HG02840 (cell line): ENCODE data around the gene UBN1.

ENCODE experiments used
- ATAC-seq: cut with Tn5 transposase; IDR thresholded peaks from one replicate; pipeline ENCODE4 v1.9.1; 2021; ENCODE audit warnings: mild to moderate bottlenecking, moderate library complexity, moderate number of reproducible peaks; ENCODE audit not compliant: unreplicated experiment, low FRiP score

Gene UBN1, protein sequence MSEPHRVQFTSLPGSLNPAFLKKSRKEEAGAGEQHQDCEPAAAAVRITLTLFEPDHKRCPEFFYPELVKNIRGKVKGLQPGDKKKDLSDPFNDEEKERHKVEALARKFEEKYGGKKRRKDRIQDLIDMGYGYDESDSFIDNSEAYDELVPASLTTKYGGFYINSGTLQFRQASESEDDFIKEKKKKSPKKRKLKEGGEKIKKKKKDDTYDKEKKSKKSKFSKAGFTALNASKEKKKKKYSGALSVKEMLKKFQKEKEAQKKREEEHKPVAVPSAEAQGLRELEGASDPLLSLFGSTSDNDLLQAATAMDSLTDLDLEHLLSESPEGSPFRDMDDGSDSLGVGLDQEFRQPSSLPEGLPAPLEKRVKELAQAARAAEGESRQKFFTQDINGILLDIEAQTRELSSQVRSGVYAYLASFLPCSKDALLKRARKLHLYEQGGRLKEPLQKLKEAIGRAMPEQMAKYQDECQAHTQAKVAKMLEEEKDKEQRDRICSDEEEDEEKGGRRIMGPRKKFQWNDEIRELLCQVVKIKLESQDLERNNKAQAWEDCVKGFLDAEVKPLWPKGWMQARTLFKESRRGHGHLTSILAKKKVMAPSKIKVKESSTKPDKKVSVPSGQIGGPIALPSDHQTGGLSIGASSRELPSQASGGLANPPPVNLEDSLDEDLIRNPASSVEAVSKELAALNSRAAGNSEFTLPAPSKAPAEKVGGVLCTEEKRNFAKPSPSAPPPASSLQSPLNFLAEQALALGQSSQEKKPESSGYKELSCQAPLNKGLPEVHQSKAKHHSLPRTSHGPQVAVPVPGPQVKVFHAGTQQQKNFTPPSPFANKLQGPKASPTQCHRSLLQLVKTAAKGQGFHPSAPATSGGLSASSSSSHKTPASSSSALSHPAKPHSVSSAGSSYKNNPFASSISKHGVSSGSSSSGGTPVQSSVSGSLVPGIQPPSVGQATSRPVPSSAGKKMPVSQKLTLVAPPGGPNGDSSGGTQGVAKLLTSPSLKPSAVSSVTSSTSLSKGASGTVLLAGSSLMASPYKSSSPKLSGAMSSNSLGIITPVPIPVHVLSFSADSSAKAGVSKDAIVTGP (N-terminal part only)

DNA sequence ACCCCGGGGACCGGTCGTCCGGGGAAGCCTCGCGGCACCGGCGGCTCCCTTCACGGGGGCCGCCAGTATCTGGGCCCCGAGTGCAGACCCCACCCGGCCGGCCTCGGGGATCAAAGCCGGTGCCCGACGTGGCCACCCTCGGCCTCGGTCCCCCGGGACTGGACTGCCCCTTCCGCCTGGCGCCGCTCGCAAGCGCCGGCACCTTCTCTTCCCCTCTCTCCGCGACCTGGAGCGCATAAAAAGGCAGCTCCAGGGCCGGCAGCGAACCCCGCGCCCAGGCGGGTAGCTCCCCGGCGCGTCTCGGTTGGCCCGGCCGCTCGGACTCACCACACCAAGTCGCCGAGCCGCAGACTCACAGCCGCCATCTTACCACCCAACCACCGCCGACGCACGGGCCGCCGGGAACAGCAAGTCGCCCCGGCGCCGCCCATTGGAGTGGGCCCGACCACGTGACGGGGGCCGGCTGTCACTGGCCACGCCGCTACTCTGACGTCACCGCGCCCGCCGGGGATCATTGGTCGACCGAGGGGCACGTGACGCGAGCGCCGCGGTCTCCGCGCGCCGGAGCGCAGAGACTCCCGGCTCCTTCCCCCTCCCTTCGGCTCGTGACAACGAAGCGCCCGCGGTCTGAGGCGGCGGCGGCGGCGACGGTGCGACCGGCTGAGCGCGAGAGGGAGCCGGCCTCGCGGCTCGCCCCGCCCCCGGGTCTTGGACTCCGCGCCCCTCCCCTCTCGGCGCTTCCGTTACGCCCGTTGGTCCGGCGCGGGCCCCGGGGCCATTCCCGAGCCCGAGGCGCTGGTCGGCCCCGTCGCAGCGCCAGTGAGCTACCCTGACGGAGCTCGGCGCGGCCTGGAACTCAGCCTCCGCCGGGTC lies at the start of gene UBN1, which contains the start of gene GLYR1:
Gene UBN1 (plus strand): TSS at position 581 of the 873 bp plus-strand sequence. CDS start 5,437 bp downstream, outside the sequence.
Gene GLYR1 (minus strand): TSS at position 388 of the 873 bp plus-strand sequence. CDS start 23 bp downstream, at position 365.
- ATAC-seq, result peak; percentile 87

DNA sequence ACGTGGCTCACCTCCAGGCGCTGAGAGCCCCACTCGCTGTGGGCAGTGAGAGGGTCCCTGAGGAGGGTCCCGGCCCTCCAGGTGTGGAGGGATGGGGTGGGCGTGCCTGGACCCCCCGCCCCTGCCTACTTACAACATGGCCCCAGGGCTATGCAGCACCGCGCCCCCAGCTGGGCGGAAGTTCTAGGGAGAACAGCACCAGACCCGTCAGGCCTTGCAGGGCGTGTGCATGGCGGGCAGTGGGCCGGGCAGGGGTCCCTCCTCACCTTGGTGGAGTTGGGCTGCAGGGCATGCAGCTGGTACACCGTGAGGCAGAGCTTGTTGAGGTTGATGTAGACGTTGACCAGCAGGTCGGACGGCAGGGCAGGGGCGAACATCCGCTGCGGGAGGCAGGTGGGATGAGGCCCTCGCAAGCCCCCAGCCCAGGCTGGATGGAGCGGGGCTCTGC lies 49.5 kb upstream of the UBN1 start:
- no peak for ATAC-seq

DNA sequence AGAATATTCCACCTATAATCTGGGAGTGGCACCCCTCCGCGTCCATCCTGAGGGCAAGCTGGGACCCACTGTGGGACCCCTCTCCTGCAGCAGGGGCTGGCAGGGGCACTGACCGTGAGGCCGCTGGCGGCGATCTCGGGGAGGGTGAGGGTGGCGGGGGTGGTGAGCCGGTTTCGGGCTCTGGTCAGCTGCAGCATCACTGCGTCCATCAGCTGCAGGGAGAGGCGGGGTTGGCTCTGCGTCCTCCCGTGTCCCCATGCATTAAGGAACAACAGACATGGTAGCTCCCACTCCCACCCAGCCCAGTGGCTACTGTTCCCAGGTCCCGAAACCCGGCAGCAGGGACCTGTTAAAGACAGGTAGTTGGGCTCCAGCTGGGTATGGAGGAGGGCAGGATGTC lies 48.8 kb upstream of the UBN1 start:
- ATAC-seq, result no peak

GRCh38 chr16:4799171-4799855 lies 48.0 kb upstream of the UBN1 start:
- no peak for ATAC-seq

DNA sequence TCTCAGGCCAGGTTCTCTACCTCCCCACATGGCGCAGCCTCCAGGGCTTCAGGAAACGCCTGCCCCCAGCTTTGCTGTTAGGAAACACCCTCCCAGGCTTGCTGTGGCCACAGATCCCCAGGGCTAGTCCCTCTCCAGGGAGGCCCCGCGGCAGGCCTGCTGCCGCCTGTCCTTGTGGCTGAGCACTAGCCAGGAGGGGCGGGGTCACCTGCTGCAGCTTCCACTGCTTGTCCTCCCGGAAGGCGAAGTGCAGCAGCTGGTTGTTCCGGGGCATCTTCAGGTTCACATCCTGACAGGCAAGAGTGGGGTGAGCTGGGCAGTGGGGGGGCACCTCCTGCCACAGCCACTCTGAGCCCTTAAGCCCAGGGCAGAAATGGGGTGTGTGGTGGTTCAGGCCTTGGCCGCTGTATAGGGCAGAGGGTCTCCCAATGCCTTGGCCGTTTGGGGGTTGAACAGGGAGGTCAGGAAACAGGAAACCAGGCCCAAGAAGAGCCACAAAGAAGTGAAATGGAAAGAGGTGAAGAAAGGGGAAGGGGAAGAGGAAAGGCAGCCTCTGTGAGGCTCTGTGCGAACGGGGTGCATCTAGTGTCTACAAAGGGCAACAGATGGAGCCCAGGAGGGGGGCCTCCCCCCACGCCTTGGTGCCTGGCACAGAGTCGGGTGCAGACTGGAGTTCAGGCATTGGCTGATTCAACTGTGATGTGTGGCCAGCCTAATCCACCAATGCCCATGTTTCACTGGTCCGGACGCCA lies 46.8 kb upstream of the UBN1 start:
- ATAC-seq, result no peak

GRCh38 chr16:4801051-4801961 lies 46.0 kb upstream of the UBN1 start:
- ATAC-seq, result no peak

DNA sequence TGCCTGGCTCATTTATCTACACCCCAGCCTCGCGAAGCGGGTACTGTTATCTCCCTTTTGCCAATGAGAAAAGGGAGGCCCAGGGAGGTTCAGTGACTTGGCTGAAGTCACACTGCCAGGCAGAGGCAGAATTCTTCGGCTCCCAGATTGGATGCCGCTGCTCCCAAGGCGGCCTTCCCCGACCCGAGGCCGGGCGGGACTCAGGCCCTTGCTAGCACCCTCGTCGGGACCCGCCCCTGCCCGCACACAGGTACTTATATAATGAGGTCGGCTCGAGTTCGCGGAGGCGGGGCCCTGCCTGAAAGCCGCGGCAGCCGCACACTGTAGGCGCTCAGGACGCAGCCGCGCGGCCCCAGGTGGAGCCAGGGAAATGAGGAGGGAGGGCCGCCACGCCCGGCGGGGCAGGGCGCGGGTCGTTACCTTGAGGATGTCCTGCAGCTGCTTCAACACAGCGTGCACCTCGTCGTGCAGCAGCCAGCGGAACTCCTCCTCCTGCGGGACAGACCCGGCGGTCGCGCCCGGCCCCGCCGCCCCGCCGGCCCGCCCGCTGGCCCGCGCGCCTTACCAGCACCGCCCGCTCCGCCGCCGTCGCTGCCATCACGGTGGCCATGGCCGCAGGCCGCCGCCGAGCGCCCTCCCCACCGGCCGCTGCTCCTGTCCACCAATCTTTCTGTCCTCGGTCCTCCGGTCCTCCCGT lies 45.2 kb upstream of the UBN1 start, which contains the start of gene ROGDI:
Gene ROGDI (minus strand): TSS at position 672 of the 697 bp plus-strand sequence. CDS start 62 bp downstream, at position 610.
- peak; percentile 45 for ATAC-seq

DNA sequence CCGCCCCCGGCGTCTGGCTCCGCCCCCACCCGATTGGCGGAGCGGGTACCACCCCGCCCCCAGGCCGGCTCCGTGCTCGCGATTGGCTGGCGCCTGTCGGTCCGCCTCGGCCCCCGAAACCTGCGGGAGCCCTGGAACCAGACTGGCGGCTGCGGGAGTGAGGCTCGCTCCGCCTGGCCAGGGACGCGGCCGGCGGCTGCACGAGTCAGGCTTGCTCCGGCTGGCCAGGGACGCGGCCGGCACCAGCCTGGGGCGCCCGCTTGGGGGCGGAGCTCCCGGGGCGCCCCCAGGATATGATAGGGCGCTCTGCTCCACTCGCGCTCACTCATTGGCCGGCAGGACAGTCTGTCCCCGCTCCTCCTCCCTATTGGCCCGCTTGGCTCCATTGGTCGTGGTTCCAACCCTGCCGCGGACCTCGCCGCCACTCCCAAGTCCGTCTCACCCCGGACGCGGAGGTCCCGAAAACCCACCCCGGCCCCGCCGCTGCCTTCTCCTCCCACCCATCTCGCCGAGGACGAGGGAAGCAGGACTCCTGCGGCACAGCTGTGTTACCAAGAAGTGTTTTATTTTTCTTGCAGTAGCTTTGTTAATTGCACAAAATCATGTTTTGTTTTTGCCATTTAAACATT lies 44.5 kb upstream of the UBN1 start:
- peak; percentile 96 for ATAC-seq

GRCh38 chr16:4803401-4803844 lies 43.9 kb upstream of the UBN1 start:
- ATAC-seq, result no peak

DNA sequence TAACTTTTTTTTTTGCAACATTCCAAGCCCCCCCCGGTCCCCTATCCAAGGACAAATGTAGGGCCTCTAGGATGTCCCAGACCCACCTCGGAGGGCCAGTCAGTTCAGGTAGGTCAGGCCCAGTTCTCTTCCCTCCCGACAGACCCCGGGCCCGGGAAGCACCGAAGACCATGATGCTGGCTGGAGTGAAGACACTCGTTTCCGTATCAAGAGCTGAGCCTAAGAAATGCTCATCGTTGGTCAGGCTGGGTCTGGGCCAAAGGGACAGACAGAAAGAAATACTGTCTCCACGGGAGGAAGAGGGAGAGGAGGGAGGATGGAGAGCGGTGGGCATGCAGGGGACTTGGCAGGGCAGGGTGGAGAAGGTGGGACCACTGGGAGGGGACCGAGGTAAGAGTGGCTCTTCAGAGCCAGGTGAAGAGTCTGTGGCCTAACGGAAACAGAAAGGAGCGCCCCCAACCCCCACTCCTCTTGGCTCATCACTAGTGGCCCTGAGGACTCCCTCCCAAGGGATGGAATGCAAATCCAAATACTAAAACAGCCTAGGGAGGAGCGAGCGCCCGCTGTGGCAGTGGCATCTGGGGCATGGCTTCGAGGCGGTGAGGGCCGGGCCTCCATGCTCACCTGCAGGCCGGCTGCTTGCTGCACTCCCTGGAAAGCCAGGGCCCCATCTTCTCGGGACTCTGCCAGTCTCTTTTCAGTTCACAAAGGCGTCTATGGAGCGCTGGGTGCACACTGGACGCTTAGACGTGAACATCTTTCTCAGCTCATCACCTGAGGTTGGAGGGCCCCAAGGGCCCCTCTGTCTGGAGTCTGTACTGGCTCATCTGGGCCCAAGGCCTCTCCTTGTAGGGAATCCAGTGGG lies 43.2 kb upstream of the UBN1 start:
- no peak for ATAC-seq

GRCh38 chr16:4805231-4805630 lies 42.0 kb upstream of the UBN1 start:
- no peak for ATAC-seq

- ATAC-seq, result no peak
These were observed 41.0 kb upstream of the UBN1 start for GRCh38 chr16:4806280-4806679.

- ATAC-seq, result no peak
These were observed 36.0 kb upstream of the UBN1 start for GRCh38 chr16:4811242-4811641.

DNA sequence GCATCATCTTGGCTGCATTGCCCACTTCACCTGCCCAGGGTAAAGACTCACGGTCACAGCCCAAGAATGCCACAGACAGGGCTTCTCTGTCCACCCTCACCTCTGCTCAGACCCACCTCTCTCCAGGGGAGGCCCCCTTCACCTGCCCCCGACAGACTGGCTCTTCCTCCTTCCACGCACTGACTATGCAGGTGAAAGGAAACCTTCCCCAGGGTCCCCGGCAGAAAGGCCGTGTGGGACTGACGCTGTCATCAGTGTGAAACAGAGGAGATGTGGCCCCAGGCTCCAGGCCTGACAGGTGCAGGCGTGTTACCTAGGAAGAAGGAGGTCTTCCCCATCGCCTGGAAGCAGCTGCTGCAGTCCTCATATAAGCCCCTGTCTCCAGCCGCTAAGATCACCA lies 35.5 kb upstream of the UBN1 start:
- ATAC-seq, result no peak

DNA sequence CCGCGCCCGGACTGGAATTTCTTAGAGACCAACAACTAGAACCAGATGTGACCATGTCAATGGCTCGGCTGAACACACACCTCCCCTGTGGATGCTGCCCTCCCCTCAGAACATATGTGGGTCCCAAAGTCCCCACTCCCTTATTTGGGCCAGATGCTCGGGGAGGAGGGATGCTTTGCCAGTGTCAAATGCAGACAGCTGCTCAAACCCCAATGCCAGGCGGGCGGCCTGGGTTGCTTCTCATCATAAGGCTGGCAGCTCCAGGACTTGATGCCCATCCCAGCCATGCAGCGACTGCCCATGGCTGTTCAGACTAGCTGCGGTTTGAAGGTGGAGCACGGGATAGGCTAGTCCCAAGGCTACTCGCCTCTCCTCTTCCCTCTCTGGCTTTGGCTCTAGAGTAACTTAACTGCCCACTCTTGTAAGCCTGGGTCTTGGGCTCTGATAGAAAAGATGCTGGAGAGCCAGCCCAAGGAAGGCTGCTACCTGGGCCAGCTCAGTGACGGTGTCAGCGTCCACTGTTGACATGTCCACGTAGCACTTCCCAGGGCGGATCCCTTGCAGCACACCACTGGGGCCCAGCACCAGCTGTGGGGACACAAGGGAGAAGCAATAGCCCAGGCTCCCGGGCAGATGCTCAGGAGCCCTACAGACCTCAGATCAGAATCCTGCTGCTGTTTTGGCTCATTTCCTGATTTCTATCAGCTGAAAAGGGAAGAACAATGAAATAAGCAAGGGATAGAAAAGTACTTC lies 33.9 kb upstream of the UBN1 start:
- ATAC-seq, result no peak
